ENCODE data around the gene PARD3. TPM values are rescaled to one million over a fixed set of nuclear protein-coding genes. Genes with fewer than 3 reads are reported as not detected.

Gene PARD3
- total RNA-seq, 1 experiment from 2014 or later, result 57.4 TPM

GRCh38 chr10:34223658-34224057 lies 591.4 kb downstream of the PARD3 start:
- no peak overlapping the region for H3K4me2 ChIP-seq
- intact Hi-C loops (cut with micrococcal nuclease; ENCODE audit: unreplicated experiment), result no loop called here
- no peak overlapping the region for H3K27ac ChIP-seq
- DNase-seq, result no peak
- no peaks in the 10 kb centered on the region for H3K27me3 ChIP-seq (ENCODE audit: insufficient read depth, low read depth)
- no peaks in the 10 kb centered on the region for H3K4me1 ChIP-seq (replicated peaks; ENCODE audit: insufficient read depth)
- TF ChIP-seq EZH2 (IDR thresholded peaks at IDR 0.05; ENCODE audit: low read depth) (no peak), CTCF (conservative IDR thresholded peaks at IDR 0.05) (no peak)
- no peak overlapping the region for H3K4me3 ChIP-seq
- no peaks in the 10 kb centered on the region for H3K9me2 ChIP-seq (ENCODE audit: insufficient read depth)
- no TSS peak for BruUV-seq (replicated peaks)
- H3K79me2 ChIP-seq (ENCODE audit: low read depth), result no peaks in the 10 kb centered on the region
- H2AFZ ChIP-seq, result no peak overlapping the region
- no peaks in the 10 kb centered on the region; the same call in 1 of the 2 replicates for H4K20me1 ChIP-seq (ENCODE audit: insufficient read depth)
- H3K9me3 ChIP-seq (ENCODE audit: insufficient read depth, low read depth), result no peaks in the 10 kb centered on the region
- no peaks in the 10 kb centered on the region for H3F3A ChIP-seq (ENCODE audit: insufficient read depth, low read depth)
- H3K36me3 ChIP-seq (ENCODE audit: low read depth), result no peaks in the 10 kb centered on the region
- CTCF ChIA-PET, result no interaction called here
- POLR2A ChIA-PET (ENCODE audit: unreplicated experiment), result no interaction called here

GRCh38 chr10:34222359-34222758 lies 592.7 kb downstream of the PARD3 start:
- intact Hi-C loops (cut with micrococcal nuclease; ENCODE audit: unreplicated experiment), result no loop called here
- Histone ChIP-seq H4K20me1 (ENCODE audit: insufficient read depth) (no peaks in the 10 kb centered on the region; the same call in 1 of the 2 replicates), H3K9me3 (ENCODE audit: insufficient read depth, low read depth) (no peaks in the 10 kb centered on the region), H2AFZ (no peak overlapping the region), H3K4me3 (no peak overlapping the region), H3K9me2 (ENCODE audit: insufficient read depth) (no peaks in the 10 kb centered on the region), H3F3A (ENCODE audit: insufficient read depth, low read depth) (no peaks in the 10 kb centered on the region), H3K36me3 (ENCODE audit: low read depth) (no peaks in the 10 kb centered on the region), H3K27me3 (ENCODE audit: insufficient read depth, low read depth) (no peaks in the 10 kb centered on the region), H3K4me1 (replicated peaks; ENCODE audit: insufficient read depth) (no peaks in the 10 kb centered on the region), H3K27ac (no peak overlapping the region), H3K79me2 (ENCODE audit: low read depth) (no peaks in the 10 kb centered on the region), H3K4me2 (no peak overlapping the region)
- POLR2A ChIA-PET (ENCODE audit: unreplicated experiment), result interaction anchor here (0.6 kb wide), 1 partner anchor 9 kb away, joined by 3 read pairs; no protein-coding TSS in a partner anchor
- TF ChIP-seq EZH2 (IDR thresholded peaks at IDR 0.05; ENCODE audit: low read depth) (no peak), CTCF (conservative IDR thresholded peaks at IDR 0.05) (no peak)
- BruUV-seq (replicated peaks), result no TSS peak
- CTCF ChIA-PET, result no interaction called here
- no peak for DNase-seq

GRCh38 chr10:34219753-34220548 lies 595.1 kb downstream of the PARD3 start:
- Histone ChIP-seq H4K20me1 (ENCODE audit: insufficient read depth) (no peaks in the 10 kb centered on the region; the same call in 1 of the 2 replicates), H3K36me3 (ENCODE audit: low read depth) (no peaks in the 10 kb centered on the region), H3K9me2 (ENCODE audit: insufficient read depth) (no peaks in the 10 kb centered on the region), H2AFZ (no peak overlapping the region), H3F3A (ENCODE audit: insufficient read depth, low read depth) (no peaks in the 10 kb centered on the region), H3K4me3 (no peak overlapping the region), H3K27ac (no peak overlapping the region), H3K9me3 (ENCODE audit: insufficient read depth, low read depth) (no peaks in the 10 kb centered on the region), H3K79me2 (ENCODE audit: low read depth) (no peaks in the 10 kb centered on the region), H3K4me1 (replicated peaks; ENCODE audit: insufficient read depth) (no peaks in the 10 kb centered on the region), H3K27me3 (ENCODE audit: insufficient read depth, low read depth) (no peaks in the 10 kb centered on the region), H3K4me2 (no peak overlapping the region)
- intact Hi-C loops (cut with micrococcal nuclease; ENCODE audit: unreplicated experiment), result no loop called here
- DNase-seq, result no peak
- no peak for TF ChIP-seq CTCF (conservative IDR thresholded peaks at IDR 0.05)
- no peak for TF ChIP-seq EZH2 (IDR thresholded peaks at IDR 0.05; ENCODE audit: low read depth)
- ChIA-PET CTCF (no interaction called here), POLR2A (ENCODE audit: unreplicated experiment) (no interaction called here)
- no TSS peak for BruUV-seq (replicated peaks)
